Measurements from ENCODE around the gene PLPPR5. TPM values are rescaled to one million over a fixed set of nuclear protein-coding genes. Genes with fewer than 3 reads are reported as not detected.

The PLPPR5 gene
- polyA plus RNA-seq (2011; rRNA removed) (not detected in 2 replicates), polyA plus RNA-seq (2017; fragmentation: RNase III; extraction: RNeasy Plus Mini Kit Qiagen cat#74134 plus additional on column Dnase treatment) (not detected in 3 replicates), polyA minus RNA-seq (2011; rRNA and poly(A)+ RNA removed) (not detected in 2 replicates)
- polyA plus RNA-seq (2012; cell fraction: cytosol; rRNA removed): not detected in 2 replicates
- not detected in 2 replicates for polyA plus RNA-seq (2012; cell fraction: nucleus; rRNA removed)

GRCh38 chr1:99004861-99005442, at the start of gene PLPPR5:
Gene PLPPR5 (minus strand): TSS chr1:99004861. CDS start chr1:99004671, 190 bp downstream.
- H3K4me1 ChIP-seq: no peaks in the 10 kb centered on the region
- ChIA-PET POLR2A (no interaction called here), CTCF (interaction anchor here (0.9 kb wide), 1 partner anchor 703 kb away, joined by 3 read pairs; no protein-coding TSS in a partner anchor)
- 8% methylated on average over 15 of the region's 56 CpGs for WGBS (ENCODE audit: missing lambda C conversion rate)
- H3K9me3 ChIP-seq: no peaks in the 10 kb centered on the region
- H3K27ac ChIP-seq: peak within 1 kb of the TSS in 1 of 2 experiments; percentile 45; a peak in 1 of 6 replicates
- peak within 1 kb of the TSS; percentile 45 for H3K4me3 ChIP-seq
- no peak for DNase-seq (ENCODE audit: low read depth in 1 of 2, low spot score in 1 of 2)
- ATAC-seq: peak; percentile 64 to 70; a peak in 3 of 6 replicates
- FAIRE-seq: no peak
- H3K4me2 ChIP-seq: peak within 1 kb of the TSS; percentile 95
- no peak for TF ChIP-seq CTCF (IDR thresholded peaks at IDR 0.05)
- TF ChIP-seq ZSCAN20 (CRISPR knock-in tag; IDR thresholded peaks at IDR 0.05): no peak
- TF ChIP-seq CHD2 (IDR thresholded peaks at IDR 0.05; ENCODE audit: low read length, partially characterized antibody): no peak
- TF ChIP-seq RNF2 (IDR thresholded peaks at IDR 0.05; ENCODE audit: borderline replicate concordance, low read depth): no peak
- no peak for TF ChIP-seq JUNB (IDR thresholded peaks at IDR 0.05)
- no peak for TF ChIP-seq HDAC2 (IDR thresholded peaks at IDR 0.05)
- TF ChIP-seq SMC3 (IDR thresholded peaks at IDR 0.05): no peak
- TF ChIP-seq PHF8 (IDR thresholded peaks at IDR 0.05; ENCODE audit: borderline replicate concordance, low read depth): no peak

GRCh38 chr1:99051611-99052283, 47.1 kb upstream of the PLPPR5 start:
- DNase-seq (ENCODE audit: low read depth in 1 of 2, low spot score in 1 of 2) (no peak), FAIRE-seq (no peak), ATAC-seq (no peak)
- POLR2A ChIA-PET: no interaction called here
- no peak for TF ChIP-seq CBX2 (IDR thresholded peaks at IDR 0.05; ENCODE audit: borderline replicate concordance, low read depth)
- TF ChIP-seq CTCF (IDR thresholded peaks at IDR 0.05): no peak
- no peak for TF ChIP-seq RARB (CRISPR knock-in tag; IDR thresholded peaks at IDR 0.05)
- TF ChIP-seq ELK1 (IDR thresholded peaks at IDR 0.05; ENCODE audit: low read depth, low read length): no peak
- no peak for TF ChIP-seq RAD21 (conservative IDR thresholded peaks at IDR 0.05 in 1 of 2, IDR thresholded peaks at IDR 0.05 in 1 of 2)
- TF ChIP-seq NPAS2 (CRISPR knock-in tag; IDR thresholded peaks at IDR 0.05; ENCODE audit: borderline replicate concordance): no peak
- no peak for TF ChIP-seq ZSCAN20 (CRISPR knock-in tag; IDR thresholded peaks at IDR 0.05)
- no peak for TF ChIP-seq CEBPB (IDR thresholded peaks at IDR 0.05)
- no peak for TF ChIP-seq ESRRA (IDR thresholded peaks at IDR 0.05; ENCODE audit: borderline replicate concordance, low read length)
- Histone ChIP-seq H3K27ac (no peak overlapping the region), H3K4me2 (no peak overlapping the region), H3K4me3 (no peak overlapping the region), H3K9me3 (no peaks in the 10 kb centered on the region), H3K4me1 (no peaks in the 10 kb centered on the region)
- WGBS (ENCODE audit: missing lambda C conversion rate): 44% methylated on average over 2 of the region's 10 CpGs
- CTCF ChIA-PET: no interaction called here

All from A549 (cell line).